ENCODE results near the gene FAM118A. TPM values are rescaled to one million over a fixed set of nuclear protein-coding genes. Genes with fewer than 3 reads are reported as not detected.
A peak's percentile ranks its signal among the peaks of the same experiment; 100 is the strongest.
"Not testable (repeated sequence)": the region's sequence is repeated elsewhere in the genome, so short reads cannot be mapped to it uniquely, and the experiment has no call there.

FAM118A gene
- total RNA-seq, 1 donor, result 73.2 TPM

GRCh38 chr22:45328822-45329529, 19.2 kb downstream of the FAM118A start:
- DNase-seq (ENCODE audit: low read depth in 2 of 3, low spot score in 2 of 3), result no peak

GRCh38 chr22:45329530-45329936, 19.8 kb downstream of the FAM118A start:
- no peak for DNase-seq (ENCODE audit: low read depth in 2 of 3, low spot score in 2 of 3)

- DNase-seq (ENCODE audit: low read depth in 2 of 3, low spot score in 2 of 3), result no peak
Measured at GRCh38 chr22:45330548-45330947, 20.8 kb downstream of the FAM118A start.

- DNase-seq (ENCODE audit: low read depth in 2 of 3, low spot score in 2 of 3), result no peak
Measured at GRCh38 chr22:45331486-45331885, 21.8 kb downstream of the FAM118A start.

GRCh38 chr22:45332001-45332400, 22.3 kb downstream of the FAM118A start:
- DNase-seq (ENCODE audit: low read depth in 2 of 3, low spot score in 2 of 3), result no peak

GRCh38 chr22:45334068-45334467, 24.3 kb downstream of the FAM118A start:
- DNase-seq (ENCODE audit: low read depth in 2 of 3, low spot score in 2 of 3), result no peak

- no peak for DNase-seq (ENCODE audit: low read depth in 2 of 3, low spot score in 2 of 3)
Measured at GRCh38 chr22:45334528-45334927, 24.8 kb downstream of the FAM118A start.

- no peak for DNase-seq (ENCODE audit: low read depth in 2 of 3, low spot score in 2 of 3)
Measured at GRCh38 chr22:45335021-45335818, 25.5 kb downstream of the FAM118A start.

GRCh38 chr22:45335854-45336522, 26.3 kb downstream of the FAM118A start:
- peak in 1 of 3 donors; percentile 62 for DNase-seq (ENCODE audit: low read depth in 2 of 3, low spot score in 2 of 3)

GRCh38 chr22:45336971-45337431, 27.3 kb downstream of the FAM118A start:
- peak in 2 of 3 donors; percentile 83 to 97 for DNase-seq (ENCODE audit: low read depth in 2 of 3, low spot score in 2 of 3)

GRCh38 chr22:45337536-45337935, 27.8 kb downstream of the FAM118A start:
- no peak for DNase-seq (ENCODE audit: low read depth in 2 of 3, low spot score in 2 of 3)

- no peak for DNase-seq (ENCODE audit: low read depth in 2 of 3, low spot score in 2 of 3)
Measured at GRCh38 chr22:45338795-45339194, 29.1 kb downstream of the FAM118A start.

- no peak for DNase-seq (ENCODE audit: low read depth in 2 of 3, low spot score in 2 of 3)
Measured at GRCh38 chr22:45340323-45340722, 30.6 kb downstream of the FAM118A start.

GRCh38 chr22:45341498-45341897, 31.8 kb downstream of the FAM118A start:
- peak in 1 of 3 donors; percentile 44 for DNase-seq (ENCODE audit: low read depth in 2 of 3, low spot score in 2 of 3)

- DNase-seq (ENCODE audit: low read depth in 2 of 3, low spot score in 2 of 3), result no peak
Measured at GRCh38 chr22:45343143-45343542, 33.4 kb downstream of the FAM118A start.

- DNase-seq (ENCODE audit: low read depth in 2 of 3, low spot score in 2 of 3), result peak in 1 of 3 donors; percentile 48
Measured at GRCh38 chr22:45344334-45344733, 34.6 kb downstream of the FAM118A start.

- no peak for DNase-seq (ENCODE audit: low read depth in 2 of 3, low spot score in 2 of 3)
Measured at GRCh38 chr22:45349916-45350315, 40.2 kb downstream of the FAM118A start.

GRCh38 chr22:45351956-45352355, 42.2 kb downstream of the FAM118A start:
- no peak for DNase-seq (ENCODE audit: low read depth in 2 of 3, low spot score in 2 of 3)

GRCh38 chr22:45352757-45353156, 43.0 kb downstream of the FAM118A start:
- DNase-seq (ENCODE audit: low read depth in 2 of 3, low spot score in 2 of 3), result not testable (repeated sequence)

GRCh38 chr22:45353786-45354185, 44.1 kb downstream of the FAM118A start:
- DNase-seq (ENCODE audit: low read depth in 2 of 3, low spot score in 2 of 3), result no peak

- no peak for DNase-seq (ENCODE audit: low read depth in 2 of 3, low spot score in 2 of 3)
Measured at GRCh38 chr22:45357490-45357889, 47.8 kb downstream of the FAM118A start.

Data from hematopoietic multipotent progenitor cell (in vitro differentiated cells).